Liver (tissue), 9 donors: ENCODE results near the gene CLCN4. TPM values are rescaled to one million over a fixed set of nuclear protein-coding genes. Genes with fewer than 3 reads are reported as not detected.
A peak's percentile ranks its signal among the peaks of the same experiment; 100 is the strongest.

Experiments
- DNase-seq: peaks from one replicate; pipeline ENCODE4 v3.0.0-alpha.2; 2017; ENCODE audit warnings: low spot score
- H3K27ac ChIP-seq, 2 donors: one replicate each; pipeline ENCODE4 v1.7.0; 2013; ENCODE audit warnings: inconsistent platforms in 2 of 2, low read length in 2 of 2, control low read depth in 1 of 2, low read depth in 1 of 2, mild to moderate bottlenecking in 1 of 2
- H3K27me3 ChIP-seq, 4 donors: one replicate each; pipeline versions ENCODE4 v1.6.1 to v1.7.0; 2013; ENCODE audit warnings: low read length in 3 of 4, inconsistent platforms in 1 of 4, mild to moderate bottlenecking in 1 of 4, moderate library complexity in 1 of 4; ENCODE audit not compliant: control insufficient read depth in 4 of 4, insufficient read depth in 4 of 4
- H3K36me3 ChIP-seq, 4 donors: one replicate each; pipeline versions ENCODE4 v1.6.1 to v1.7.0; 2013; ENCODE audit warnings: low read length in 3 of 4, mild to moderate bottlenecking in 3 of 4, low read depth in 1 of 4, moderate library complexity in 1 of 4; ENCODE audit not compliant: control insufficient read depth in 4 of 4, insufficient read depth in 3 of 4
- H3K4me1 ChIP-seq, 4 donors: one replicate each; pipeline versions ENCODE4 v1.6.1 to v1.7.0; 2013; ENCODE audit warnings: low read length in 3 of 4, mild to moderate bottlenecking in 3 of 4, moderate library complexity in 1 of 4; ENCODE audit not compliant: control insufficient read depth in 4 of 4, insufficient read depth in 4 of 4
- H3K4me3 ChIP-seq, 3 donors: one replicate each; pipeline versions ENCODE4 v1.6.1 to v1.7.0; 2013; ENCODE audit warnings: low read length in 3 of 3, control low read depth in 1 of 3, low read depth in 1 of 3, mild to moderate bottlenecking in 1 of 3
- H3K9ac ChIP-seq, 2 donors: one replicate each; pipeline ENCODE4 v1.7.0; 2013; ENCODE audit warnings: low read length in 2 of 2, mild to moderate bottlenecking in 2 of 2, moderate library complexity in 2 of 2, control low read depth in 1 of 2, low read depth in 1 of 2
- H3K9me3 ChIP-seq, 4 donors: one replicate each; pipeline versions ENCODE4 v1.6.1 to v1.7.0; 2013; ENCODE audit warnings: low read length in 3 of 4; ENCODE audit not compliant: control insufficient read depth in 4 of 4
- ATF3 ChIP-seq: IDR thresholded peaks from 2 replicates; pipeline ENCODE4 v1.6.1; 2016; ENCODE audit warnings: antibody characterized with exemption
- CTCF ChIP-seq: fragments of 150-350 bp; IDR thresholded peaks from 2 replicates; pipeline ENCODE4 v1.5.1; 2017; ENCODE audit warnings: improper control_type of control experiment, low read depth, low read length; ENCODE audit not compliant: missing input control
- EGR1 ChIP-seq, 2 donors: IDR thresholded peaks; 2 replicates each; pipeline ENCODE4 v1.6.1; 2016 to 2018; ENCODE audit warnings: antibody characterized with exemption in 2 of 2, low read depth in 2 of 2
- FOXA1 ChIP-seq: IDR thresholded peaks from 2 replicates; pipeline ENCODE4 v1.6.1; 2016; ENCODE audit warnings: antibody characterized with exemption
- FOXA2 ChIP-seq: IDR thresholded peaks from 2 replicates; pipeline ENCODE4 v1.6.1; 2016; ENCODE audit warnings: antibody characterized with exemption
- GABPA ChIP-seq, 2 donors: IDR thresholded peaks in 1 of 2; conservative IDR thresholded peaks in 1 of 2; 2 replicates each; pipeline ENCODE4 v1.6.1; 2016; ENCODE audit warnings: antibody characterized with exemption in 2 of 2, mild to moderate bottlenecking in 1 of 2, moderate library complexity in 1 of 2
- HNF4A ChIP-seq, 2 donors: conservative IDR thresholded peaks; 2 replicates each; pipeline ENCODE4 v1.6.1; 2016; ENCODE audit warnings: antibody characterized with exemption in 2 of 2, mild to moderate bottlenecking in 2 of 2
- HNF4G ChIP-seq: IDR thresholded peaks from 2 replicates; pipeline ENCODE4 v1.6.1; 2016; ENCODE audit warnings: antibody characterized with exemption
- JUND ChIP-seq, 2 donors: IDR thresholded peaks; 2 replicates each; pipeline ENCODE4 v1.6.1; 2016; ENCODE audit warnings: antibody characterized with exemption in 2 of 2
- MAX ChIP-seq: IDR thresholded peaks from 2 replicates; pipeline ENCODE4 v1.6.1; 2016; ENCODE audit warnings: antibody characterized with exemption
- NR2F2 ChIP-seq: IDR thresholded peaks from 2 replicates; pipeline ENCODE4 v1.6.1; 2016; ENCODE audit warnings: antibody characterized with exemption
- RAD21 ChIP-seq, 2 donors: IDR thresholded peaks; 2 replicates each; pipeline ENCODE4 v1.6.1; 2016; ENCODE audit warnings: antibody characterized with exemption in 2 of 2, mild to moderate bottlenecking in 2 of 2
- REST ChIP-seq: IDR thresholded peaks from 2 replicates; pipeline ENCODE4 v1.6.1; 2016; ENCODE audit warnings: antibody characterized with exemption, mild to moderate bottlenecking
- RXRA ChIP-seq, 2 donors: IDR thresholded peaks; 2 replicates each; pipeline ENCODE4 v1.6.1; 2017 to 2018; ENCODE audit warnings: antibody characterized with exemption in 2 of 2, mild to moderate bottlenecking in 1 of 2
- SP1 ChIP-seq: IDR thresholded peaks from 2 replicates; pipeline ENCODE4 v1.6.1; 2018; ENCODE audit warnings: antibody characterized with exemption, mild to moderate bottlenecking
- TAF1 ChIP-seq: conservative IDR thresholded peaks from 2 replicates; pipeline ENCODE4 v1.6.1; 2016; ENCODE audit warnings: antibody characterized with exemption, mild to moderate bottlenecking
- YY1 ChIP-seq: IDR thresholded peaks from 2 replicates; pipeline ENCODE4 v1.6.1; 2016; ENCODE audit warnings: antibody characterized with exemption, mild to moderate bottlenecking
- ZBTB33 ChIP-seq: IDR thresholded peaks from 2 replicates; pipeline ENCODE4 v1.6.1; 2016; ENCODE audit warnings: antibody characterized with exemption
- WGBS: extraction: QIAGEN DNeasy Blood & Tissue Kit; methylation state at CpG from one replicate; pipeline ENCODE4 v1.1.7; 2013; 5-methylcytosine and 5-hydroxymethylcytosine counted together
- polyA plus RNA-seq, 2 donors: library from polyadenylated mRNA; stranded (reverse) in 1 of 2; unstranded in 1 of 2; fragments of 200-250 nt in 1 of 2; fragments of >200 nt in 1 of 2; fragmentation: Nextera tagmentation in 1 of 2; extraction: Ambion mirVana in 1 of 2; gene quantifications; one replicate each; pipeline versions ENCODE4 v1.2.1 to v1.2.3, GENCODE V29; 2013 to 2015
- total RNA-seq, 2 donors: library from RNA; depleted of rRNA; stranded (reverse); fragments of >200 nt; gene quantifications; one replicate each; pipeline ENCODE4 v1.2.3, GENCODE V29; 2014
- donor health status: healthy.
- donor health status: healthy.
- donor health status: healthy.
- donor health status: healthy.
- donor health status: healthy.

CLCN4 gene
- total and polyA plus RNA-seq, 4 donors, result 1.5 to 10.9 (median 4.0) TPM

GRCh38 chrX:10167573-10167972 lies 10.8 kb downstream of the CLCN4 start:
- no peak for TF ChIP-seq ZBTB33
- TF ChIP-seq GABPA (IDR thresholded peaks at IDR 0.05 in 1 of 2, conservative IDR thresholded peaks at IDR 0.05 in 1 of 2), result no peak
- no peak for TF ChIP-seq HNF4A (conservative IDR thresholded peaks at IDR 0.05)
- TF ChIP-seq SP1, result no peak
- TF ChIP-seq FOXA1, result no peak
- no peak for TF ChIP-seq FOXA2
- no peak for TF ChIP-seq RXRA (IDR thresholded peaks at IDR 0.05)
- TF ChIP-seq EGR1 (IDR thresholded peaks at IDR 0.05; ENCODE audit: low read depth in 2 of 2), result no peak
- no peak for TF ChIP-seq TAF1
- no peak for TF ChIP-seq HNF4G
- WGBS, result 77% methylated on average over 6 of the region's 6 CpGs
- Histone ChIP-seq H3K36me3 (no peaks in the 10 kb centered on the region), H3K27me3 (no peaks in the 10 kb centered on the region), H3K4me1 (peaks cover 5 to 30% (median 21%) of the 10 kb centered on the region in 4 donors), H3K4me3 (no peak overlapping the region), H3K27ac (peak overlapping the region in 1 of 2 donors; percentile 72), H3K9me3 (no peaks in the 10 kb centered on the region), H3K9ac (no peak overlapping the region)
- DNase-seq, result no peak

- Histone ChIP-seq H3K27me3 (no peaks in the 10 kb centered on the region), H3K36me3 (no peaks in the 10 kb centered on the region), H3K27ac (peak overlapping the region; percentile 56 to 72), H3K4me1 (peaks cover 5 to 35% (median 24%) of the 10 kb centered on the region in 4 donors), H3K9ac (no peak overlapping the region), H3K4me3 (no peak overlapping the region), H3K9me3 (no peaks in the 10 kb centered on the region)
- WGBS, result 35% methylated on average over 9 of the region's 9 CpGs
- peak; percentile 11 for TF ChIP-seq HNF4G
- TF ChIP-seq FOXA2, result no peak
- no peak for TF ChIP-seq CTCF
- TF ChIP-seq GABPA (IDR thresholded peaks at IDR 0.05 in 1 of 2, conservative IDR thresholded peaks at IDR 0.05 in 1 of 2), result no peak
- peak; percentile 45 to 48 for TF ChIP-seq RXRA (IDR thresholded peaks at IDR 0.05)
- no peak for TF ChIP-seq EGR1 (IDR thresholded peaks at IDR 0.05; ENCODE audit: low read depth in 2 of 2)
- TF ChIP-seq ZBTB33, result no peak
- TF ChIP-seq SP1, result peak; percentile 61
- peak in 1 of 2 donors; percentile 48 for TF ChIP-seq JUND (IDR thresholded peaks at IDR 0.05)
- no peak for TF ChIP-seq NR2F2
- no peak for TF ChIP-seq TAF1
- peak; percentile 16 for TF ChIP-seq REST
- no peak for TF ChIP-seq FOXA1
- TF ChIP-seq HNF4A (conservative IDR thresholded peaks at IDR 0.05), result peak; percentile 66 to 73
- peak; percentile 56 for TF ChIP-seq YY1
- TF ChIP-seq RAD21 (IDR thresholded peaks at IDR 0.05), result peak in 1 of 2 donors; percentile 11
- no peak for TF ChIP-seq ATF3
- TF ChIP-seq MAX, result no peak
- no peak for DNase-seq
These were observed 11.5 kb downstream of the CLCN4 start for GRCh38 chrX:10168226-10168625.
